ENCODE results near the gene LRBA. TPM values are rescaled to one million over a fixed set of nuclear protein-coding genes. Genes with fewer than 3 reads are reported as not detected.
"Not testable (repeated sequence)": the region's sequence is repeated elsewhere in the genome, so short reads cannot be mapped to it uniquely, and the experiment has no call there.

LRBA gene
- total RNA-seq, 1 experiment from 2014 or later = 77.4 TPM

DNA sequence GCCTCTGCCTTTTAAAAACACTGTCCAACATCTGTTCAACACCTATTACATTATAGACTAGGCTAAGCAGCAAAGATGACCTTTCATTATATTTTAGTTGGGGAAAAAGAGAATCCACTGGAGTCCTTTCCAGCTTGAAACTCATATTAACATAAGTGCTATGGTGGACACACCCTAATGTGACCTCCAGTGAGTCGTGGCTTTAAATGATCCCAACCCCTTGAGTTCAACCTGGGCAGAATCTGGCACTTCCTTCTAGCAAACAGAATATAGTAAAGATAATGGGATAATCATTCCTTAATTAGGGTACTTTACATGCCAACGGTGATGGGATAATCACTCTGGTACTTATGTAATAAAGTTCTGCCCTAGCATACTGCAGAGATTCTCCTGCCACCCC, 270.5 kb downstream of the LRBA start:
- Histone ChIP-seq H3F3A (ENCODE audit: insufficient read depth, low read depth) (no peaks in the 10 kb centered on the region), H3K9me2 (ENCODE audit: insufficient read depth) (no peaks in the 10 kb centered on the region), H4K20me1 (ENCODE audit: insufficient read depth) (no peaks in the 10 kb centered on the region), H3K4me3 (no peak overlapping the region), H2AFZ (no peak overlapping the region), H3K9me3 (ENCODE audit: insufficient read depth, low read depth) (no peaks in the 10 kb centered on the region), H3K4me2 (no peak overlapping the region), H3K79me2 (ENCODE audit: low read depth) (no peaks in the 10 kb centered on the region), H3K4me1 (replicated peaks; ENCODE audit: insufficient read depth) (no peaks in the 10 kb centered on the region), H3K36me3 (ENCODE audit: low read depth) (0 out of 2 replicates have a peak, but pooled peaks cover 4% of the 10 kb centered on the region), H3K27me3 (ENCODE audit: insufficient read depth, low read depth) (no peaks in the 10 kb centered on the region), H3K27ac (no peak overlapping the region)
- no TSS peak for BruUV-seq (replicated peaks)
- no peak for TF ChIP-seq EZH2 (IDR thresholded peaks at IDR 0.05; ENCODE audit: low read depth)
- no peak for TF ChIP-seq CTCF (conservative IDR thresholded peaks at IDR 0.05)
- intact Hi-C loops (cut with micrococcal nuclease; ENCODE audit: unreplicated experiment) = no loop called here
- POLR2A ChIA-PET (ENCODE audit: unreplicated experiment) = no interaction called here
- DNase-seq = no peak
- CTCF ChIA-PET = no interaction called here

DNA sequence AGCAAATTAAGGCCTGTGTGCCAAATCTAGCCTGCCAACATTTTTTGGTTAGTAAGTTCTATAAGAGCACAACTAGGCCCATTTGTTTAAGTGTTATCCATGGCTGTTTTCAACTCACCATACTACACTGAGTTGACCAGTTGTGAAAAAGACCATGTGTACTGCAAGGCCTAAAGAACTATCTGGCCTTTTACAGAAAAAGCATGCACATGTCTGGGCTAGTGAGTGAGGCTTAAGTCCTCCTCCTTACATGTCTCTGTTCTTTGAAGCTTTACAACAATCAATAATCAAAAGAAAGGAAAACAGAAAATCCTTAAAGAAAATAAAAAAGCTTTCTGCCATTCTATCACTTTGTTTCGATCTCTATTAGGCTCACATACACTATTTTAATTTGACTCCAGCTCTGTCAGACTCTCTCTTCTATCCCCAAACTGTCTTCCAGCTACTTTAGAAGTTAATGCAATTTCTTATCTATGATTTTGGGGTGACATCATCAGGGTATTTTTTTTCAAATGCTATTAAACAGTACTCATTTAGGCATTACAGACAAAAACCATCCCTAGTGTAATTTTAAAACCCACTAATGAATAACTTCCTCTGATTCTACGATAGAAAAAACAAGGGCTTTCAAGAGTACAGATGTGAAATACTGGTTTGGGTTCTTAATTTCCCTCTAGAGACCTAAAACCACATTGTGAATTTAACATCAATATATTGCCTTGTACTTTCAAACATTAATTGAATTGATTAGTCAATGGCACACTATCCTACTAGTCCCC, 271.3 kb downstream of the LRBA start:
- TF ChIP-seq EZH2 (IDR thresholded peaks at IDR 0.05; ENCODE audit: low read depth) (no peak), CTCF (conservative IDR thresholded peaks at IDR 0.05) (no peak)
- CTCF ChIA-PET = no interaction called here

GRCh38 chr4:150742930-150743329, 272.2 kb downstream of the LRBA start:
- H3K79me2 ChIP-seq (ENCODE audit: low read depth); intact Hi-C loops (cut with micrococcal nuclease; ENCODE audit: unreplicated experiment); H3K4me2 ChIP-seq; H4K20me1 ChIP-seq (ENCODE audit: insufficient read depth); H3K27me3 ChIP-seq (ENCODE audit: insufficient read depth, low read depth); H3K9me2 ChIP-seq (ENCODE audit: insufficient read depth); H3K4me1 ChIP-seq (replicated peaks; ENCODE audit: insufficient read depth); H3K9me3 ChIP-seq (ENCODE audit: insufficient read depth, low read depth); H3K36me3 ChIP-seq (ENCODE audit: low read depth); H3F3A ChIP-seq (ENCODE audit: insufficient read depth, low read depth); BruUV-seq (replicated peaks); H3K4me3 ChIP-seq; H3K27ac ChIP-seq; CTCF ChIA-PET; H2AFZ ChIP-seq: not testable (repeated sequence)
- peak in 1 of 2 experiments; percentile 16 for DNase-seq
- POLR2A ChIA-PET (ENCODE audit: unreplicated experiment) = interaction anchor here (0.6 kb wide), 1 partner anchor 854 kb away, joined by 6 read pairs; no protein-coding TSS in a partner anchor

More for the DNA sequence above, 271.3 kb downstream of the LRBA start:
- H3K4me3 ChIP-seq = no peak overlapping the region
- H3K36me3 ChIP-seq (ENCODE audit: low read depth) = 0 out of 2 replicates have a peak, but pooled peaks cover 4% of the 10 kb centered on the region
- BruUV-seq (replicated peaks) = no TSS peak
- DNase-seq = no peak
- H3K27me3 ChIP-seq (ENCODE audit: insufficient read depth, low read depth) = no peaks in the 10 kb centered on the region
- no peaks in the 10 kb centered on the region for H3F3A ChIP-seq (ENCODE audit: insufficient read depth, low read depth)
- no peak overlapping the region for H2AFZ ChIP-seq
- H3K4me2 ChIP-seq = no peak overlapping the region
- H3K9me3 ChIP-seq (ENCODE audit: insufficient read depth, low read depth) = no peaks in the 10 kb centered on the region
- intact Hi-C loops (cut with micrococcal nuclease; ENCODE audit: unreplicated experiment) = no loop called here
- POLR2A ChIA-PET (ENCODE audit: unreplicated experiment) = interaction anchor here (0.6 kb wide), 1 partner anchor 147 kb away, joined by 5 read pairs; no protein-coding TSS in a partner anchor
- no peaks in the 10 kb centered on the region for H3K79me2 ChIP-seq (ENCODE audit: low read depth)
- H3K9me2 ChIP-seq (ENCODE audit: insufficient read depth) = no peaks in the 10 kb centered on the region
- H3K27ac ChIP-seq = no peak overlapping the region
- H3K4me1 ChIP-seq (replicated peaks; ENCODE audit: insufficient read depth) = no peaks in the 10 kb centered on the region
- H4K20me1 ChIP-seq (ENCODE audit: insufficient read depth) = no peaks in the 10 kb centered on the region

Measured in PC-9 (cell line).